Transverse colon (tissue), 4 donors: ENCODE measurements around the gene CFAP299. TPM values are rescaled to one million over a fixed set of nuclear protein-coding genes. Genes with fewer than 3 reads are reported as not detected.

Source experiments
- DNase-seq: peaks from one replicate; pipeline ENCODE4 v3.0.0-alpha.2; 2019
- H3K27ac ChIP-seq, 4 donors: fragments of 200-600 bp; sonication (generic); 2 replicates each; pipeline ENCODE4 v1.5.1; 2016 to 2018; ENCODE audit warnings: inconsistent platforms in 4 of 4
- H3K27me3 ChIP-seq: fragments of 200-600 bp; sonication (generic); 2 replicates; pipeline ENCODE4 v1.5.1; 2017; ENCODE audit warnings: inconsistent platforms
- H3K36me3 ChIP-seq, 4 donors: fragments of 200-600 bp; sonication (generic); 2 replicates each; pipeline ENCODE4 v1.5.1; 2017 to 2019; ENCODE audit warnings: inconsistent platforms in 4 of 4
- H3K4me1 ChIP-seq, 4 donors: fragments of 200-600 bp; sonication (generic); 2 replicates each; pipeline ENCODE4 v1.5.1; 2017 to 2020; ENCODE audit warnings: inconsistent platforms in 4 of 4
- H3K4me3 ChIP-seq, 4 donors: fragments of 200-600 bp; sonication (generic); 1 replicate in 1 of 4; 2 replicates in 3 of 4; pipeline versions ENCODE4 v1.5.1 to v1.6.1; 2017 to 2019; ENCODE audit warnings: inconsistent platforms in 4 of 4
- H3K9me3 ChIP-seq, 2 donors: fragments of 200-600 bp; sonication (generic); 2 replicates each; pipeline ENCODE4 v1.5.1; 2017 to 2019; ENCODE audit warnings: inconsistent platforms in 2 of 2
- EP300 ChIP-seq: sonication (generic); formaldehyde crosslinking; IDR thresholded peaks from one replicate; pipeline ENCODE4 v1.6.1; 2017; ENCODE audit warnings: antibody characterized with exemption, low read depth
- POLR2A ChIP-seq: fragments of 450-650 bp; IDR thresholded peaks from one replicate; pipeline ENCODE4 v1.6.1; 2016; ENCODE audit warnings: antibody characterized with exemption, mild to moderate bottlenecking, moderate library complexity
- POLR2AphosphoS5 ChIP-seq, 3 donors: sonication (generic); formaldehyde crosslinking; IDR thresholded peaks; one replicate each; pipeline ENCODE4 v1.6.1; 2016; ENCODE audit warnings: antibody characterized with exemption in 3 of 3
- WGBS, 2 donors: methylation state at CpG; one replicate each; pipeline ENCODE4 v1.1.5; 2018; ENCODE audit warnings: low coverage in 1 of 2; 5-methylcytosine and 5-hydroxymethylcytosine counted together
- in situ Hi-C, 4 donors: fragments of 200-750 bp; cut with MboI; loops; one replicate each; pipeline versions ENCODE4 v1.15.0 to v1.15.1; 2017; ENCODE audit warnings: low sequenced_read_pairs in 3 of 4, low pct_ligation_motif_present in 1 of 4, low pct_unique_long_range_greater_than_20kb in 1 of 4
- intact Hi-C: fragments of 100-400 bp; cut with DNase I; formaldehyde crosslinking; loops from one replicate; pipeline ENCODE4 v1.15.1; 2023; ENCODE audit warnings: low total_unique reads
- total RNA-seq, 4 donors: library from RNA; depleted of rRNA; stranded (reverse); fragments of >200 nt; gene quantifications; one replicate each; pipeline ENCODE4 v1.1.0, GENCODE V29; 2016
- TF ChIP-seq, protein P1 (sequence below), 5 experiments: fragments of 200-600 bp in 3 of 5; fragments of 450-650 bp in 2 of 5; sonication (generic) in 3 of 5; IDR thresholded peaks; 1 replicate in 2 of 5; 2 replicates in 3 of 5; pipeline ENCODE4 v1.5.1; 2016 to 2017; ENCODE audit warnings: antibody characterized with exemption in 5 of 5, inconsistent platforms in 3 of 5, mild to moderate bottlenecking in 2 of 5, moderate library complexity in 1 of 5

Gene CFAP299
- total RNA-seq, 4 donors from 2014 or later: not detected

- TF ChIP-seq, protein P1, sequence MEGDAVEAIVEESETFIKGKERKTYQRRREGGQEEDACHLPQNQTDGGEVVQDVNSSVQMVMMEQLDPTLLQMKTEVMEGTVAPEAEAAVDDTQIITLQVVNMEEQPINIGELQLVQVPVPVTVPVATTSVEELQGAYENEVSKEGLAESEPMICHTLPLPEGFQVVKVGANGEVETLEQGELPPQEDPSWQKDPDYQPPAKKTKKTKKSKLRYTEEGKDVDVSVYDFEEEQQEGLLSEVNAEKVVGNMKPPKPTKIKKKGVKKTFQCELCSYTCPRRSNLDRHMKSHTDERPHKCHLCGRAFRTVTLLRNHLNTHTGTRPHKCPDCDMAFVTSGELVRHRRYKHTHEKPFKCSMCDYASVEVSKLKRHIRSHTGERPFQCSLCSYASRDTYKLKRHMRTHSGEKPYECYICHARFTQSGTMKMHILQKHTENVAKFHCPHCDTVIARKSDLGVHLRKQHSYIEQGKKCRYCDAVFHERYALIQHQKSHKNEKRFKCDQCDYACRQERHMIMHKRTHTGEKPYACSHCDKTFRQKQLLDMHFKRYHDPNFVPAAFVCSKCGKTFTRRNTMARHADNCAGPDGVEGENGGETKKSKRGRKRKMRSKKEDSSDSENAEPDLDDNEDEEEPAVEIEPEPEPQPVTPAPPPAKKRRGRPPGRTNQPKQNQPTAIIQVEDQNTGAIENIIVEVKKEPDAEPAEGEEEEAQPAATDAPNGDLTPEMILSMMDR (IDR thresholded peaks at IDR 0.05): no peak
- no peak for TF ChIP-seq POLR2AphosphoS5 (IDR thresholded peaks at IDR 0.05)
- no peak for TF ChIP-seq POLR2A
- TF ChIP-seq EP300: no peak
- H3K36me3 ChIP-seq: no peaks in the 10 kb centered on the region
- DNase-seq: no peak
- H3K27ac ChIP-seq: no peak overlapping the region
- H3K4me3 ChIP-seq: no peak overlapping the region
- no peaks in the 10 kb centered on the region for H3K9me3 ChIP-seq
- H3K27me3 ChIP-seq: no peaks in the 10 kb centered on the region
- in situ Hi-C loops: no loop called here
- no peaks in the 10 kb centered on the region for H3K4me1 ChIP-seq
- 46 to 60% methylated on average over 2 of the region's 2 CpGs for whole genome bisulfite sequencing, 2 donors
- intact Hi-C loops: no loop called here
Measured at GRCh38 chr4:80532674-80533333, 197.3 kb downstream of the CFAP299 start.

DNA sequence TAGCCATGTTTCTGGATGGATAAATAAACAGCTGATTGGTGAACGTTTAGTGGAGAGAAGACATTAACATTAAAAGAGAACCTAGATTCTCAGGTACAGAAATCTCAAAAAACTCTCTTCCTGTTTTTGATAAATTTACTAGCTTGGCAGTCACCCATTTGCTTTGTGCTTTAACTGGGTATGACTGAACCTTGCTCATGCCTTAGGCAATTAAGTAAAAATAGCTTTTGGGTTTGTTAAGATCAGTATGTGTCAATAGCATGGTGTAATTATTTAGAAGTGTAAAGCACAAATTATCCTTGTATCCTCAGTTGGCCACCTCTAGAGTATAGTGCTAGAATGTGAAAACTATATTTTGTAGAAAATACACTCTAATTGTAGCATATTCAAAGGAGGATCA lies 200.0 kb downstream of the CFAP299 start:
- no peaks in the 10 kb centered on the region for H3K4me1 ChIP-seq
- no peaks in the 10 kb centered on the region for H3K9me3 ChIP-seq
- WGBS, 2 donors: 59 to 63% methylated on average over 1 of the region's 1 CpG
- no peaks in the 10 kb centered on the region for H3K27me3 ChIP-seq
- H3K27ac ChIP-seq: no peak overlapping the region
- in situ Hi-C loops (no loop called here), intact Hi-C loops (no loop called here)
- no peak for DNase-seq
- H3K4me3 ChIP-seq: no peak overlapping the region
- TF ChIP-seq POLR2AphosphoS5 (IDR thresholded peaks at IDR 0.05): no peak
- no peak for TF ChIP-seq EP300
- no peak for TF ChIP-seq POLR2A
- TF ChIP-seq, protein P1 (IDR thresholded peaks at IDR 0.05): no peak
- no peaks in the 10 kb centered on the region for H3K36me3 ChIP-seq

DNA sequence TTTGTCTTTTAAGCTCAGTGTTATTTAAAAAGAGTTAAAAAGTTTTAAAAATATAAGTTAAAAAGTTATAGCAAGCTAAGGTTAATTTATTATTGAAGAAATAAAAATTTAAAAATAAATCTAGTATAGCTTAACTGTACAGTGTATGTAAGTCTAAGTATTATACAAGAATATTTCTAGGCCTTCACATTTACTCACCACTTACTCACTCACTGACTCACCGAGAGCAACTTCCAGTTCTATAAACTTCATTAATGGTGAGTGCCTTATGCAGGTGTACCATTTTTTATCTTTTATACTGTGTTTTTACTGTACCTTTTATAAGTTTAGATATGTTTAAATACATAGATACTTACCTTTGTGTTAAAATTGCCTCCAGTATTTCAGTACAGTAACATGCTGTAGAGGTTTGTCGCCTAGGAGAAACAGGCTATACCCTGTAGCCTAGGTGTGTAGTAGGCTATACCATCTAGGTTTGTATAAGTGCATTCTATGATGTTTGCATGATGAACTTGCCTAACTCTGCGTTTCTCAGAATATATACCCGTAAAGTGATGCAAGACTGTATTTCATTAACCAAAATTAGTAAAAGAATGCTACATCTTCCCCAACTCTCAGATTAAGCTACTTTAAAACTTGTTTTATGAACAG lies 202.9 kb downstream of the CFAP299 start:
- Histone ChIP-seq H3K9me3 (no peaks in the 10 kb centered on the region), H3K4me1 (no peaks in the 10 kb centered on the region), H3K4me3 (no peak overlapping the region), H3K27me3 (no peaks in the 10 kb centered on the region), H3K36me3 (no peaks in the 10 kb centered on the region), H3K27ac (no peak overlapping the region)
- DNase-seq: no peak
- WGBS, 2 donors: 92 to 98% methylated on average over 4 of the region's 4 CpGs
- intact Hi-C loops: no loop called here
- TF ChIP-seq POLR2AphosphoS5 (IDR thresholded peaks at IDR 0.05) (no peak), POLR2A (no peak), EP300 (no peak)
- TF ChIP-seq, protein P1 (IDR thresholded peaks at IDR 0.05): no peak
- in situ Hi-C loops: no loop called here

- no peak overlapping the region for H3K4me3 ChIP-seq
- TF ChIP-seq, protein P1 (IDR thresholded peaks at IDR 0.05): no peak
- TF ChIP-seq POLR2AphosphoS5 (IDR thresholded peaks at IDR 0.05): no peak
- TF ChIP-seq EP300: no peak
- no peak for TF ChIP-seq POLR2A
- H3K36me3 ChIP-seq: no peaks in the 10 kb centered on the region
- no peaks in the 10 kb centered on the region for H3K27me3 ChIP-seq
- intact Hi-C loops (no loop called here), in situ Hi-C loops (no loop called here)
- 77% methylated on average over 3 of the region's 3 CpGs for WGBS, 2 donors
- H3K27ac ChIP-seq: no peak overlapping the region
- DNase-seq: no peak
- no peaks in the 10 kb centered on the region for H3K9me3 ChIP-seq
- H3K4me1 ChIP-seq: no peaks in the 10 kb centered on the region
Measured at GRCh38 chr4:80539190-80539589, 203.7 kb downstream of the CFAP299 start.
